ENCODE measurements around the gene TMEM130.
A peak's percentile ranks its signal among the peaks of the same experiment; 100 is the strongest.
"Not testable (repeated sequence)": the region's sequence is repeated elsewhere in the genome, so short reads cannot be mapped to it uniquely, and the experiment has no call there.

The TMEM130 gene

DNA sequence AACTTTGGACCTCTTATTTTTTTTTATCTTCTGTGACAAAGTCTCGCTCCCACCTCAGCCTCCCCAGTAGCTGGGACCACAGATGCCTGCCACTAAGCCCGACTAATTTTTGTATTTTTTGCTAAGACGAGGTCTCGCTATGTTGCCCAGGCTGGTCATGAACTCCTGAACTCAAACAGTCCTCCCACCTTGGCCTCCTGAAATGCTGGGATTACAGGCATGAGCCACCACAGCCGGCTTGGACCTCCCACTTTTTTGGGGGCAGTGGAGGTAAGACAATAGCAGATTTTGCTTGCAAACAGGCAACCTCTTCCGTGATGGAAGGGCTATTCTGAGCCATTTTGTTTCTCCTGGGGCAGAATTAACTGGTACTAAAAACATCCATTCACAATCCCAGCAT lies 7.3 kb upstream of the TMEM130 start:
- no peak for DNase-seq

DNA sequence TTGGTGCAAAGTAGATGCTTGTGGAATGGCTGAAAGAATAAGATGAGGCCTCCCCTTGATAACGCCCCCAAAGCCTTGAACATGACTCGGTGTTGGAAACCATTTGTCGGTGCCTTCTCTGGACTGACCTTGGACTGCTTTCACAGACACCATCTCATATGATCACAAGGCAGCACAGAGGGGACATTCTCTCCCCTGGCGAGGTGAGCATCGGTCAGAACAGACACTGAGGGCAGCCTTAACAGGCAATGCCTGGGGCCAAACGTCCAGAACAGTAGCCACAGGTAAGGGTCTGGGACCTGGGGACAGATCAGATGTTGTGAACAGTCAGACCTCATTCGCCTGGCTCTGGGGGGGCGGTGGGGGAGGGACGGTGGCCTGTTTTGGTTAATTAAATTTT lies 5.7 kb upstream of the TMEM130 start:
- DNase-seq, result no peak

DNA sequence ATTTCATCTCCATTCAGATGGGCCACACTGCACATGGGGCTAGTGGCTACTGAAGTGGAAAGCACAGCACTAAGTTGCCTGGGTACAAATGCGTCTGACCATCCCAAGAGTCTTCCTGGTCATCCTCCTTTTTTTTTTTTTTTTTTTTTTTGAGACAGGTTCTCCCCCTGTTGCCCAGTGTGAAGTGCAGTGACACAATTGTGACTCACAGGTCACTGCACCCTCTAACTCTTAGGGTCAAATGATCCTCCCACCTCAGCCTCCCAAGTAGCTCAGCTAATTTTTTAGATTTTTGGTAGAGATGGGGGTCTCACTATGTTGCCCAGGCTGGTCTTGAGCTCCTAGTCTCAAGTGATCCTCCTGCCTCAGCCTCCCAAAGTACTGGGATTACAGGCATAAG lies 5.1 kb upstream of the TMEM130 start:
- DNase-seq, result no peak

DNA sequence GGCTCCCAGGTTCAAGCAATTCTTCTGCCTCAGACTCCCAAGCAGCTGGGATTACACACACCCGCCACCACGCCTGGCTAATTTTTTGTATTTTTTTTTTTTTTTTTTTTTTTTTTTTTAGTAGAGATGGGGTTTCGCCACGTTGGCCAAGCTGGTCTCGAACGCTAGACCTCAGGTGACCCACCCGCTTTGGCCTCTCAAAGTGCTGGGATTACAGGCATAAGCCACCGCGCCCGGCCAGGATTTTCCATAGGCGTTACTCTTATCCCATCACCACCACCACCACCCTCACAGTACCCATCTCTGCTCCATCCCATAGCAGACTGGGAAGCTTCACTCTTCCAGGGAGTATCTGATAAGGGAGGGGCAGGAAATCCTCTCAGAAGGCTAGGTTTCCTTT lies 3.8 kb upstream of the TMEM130 start:
- not testable (repeated sequence) for DNase-seq

DNA sequence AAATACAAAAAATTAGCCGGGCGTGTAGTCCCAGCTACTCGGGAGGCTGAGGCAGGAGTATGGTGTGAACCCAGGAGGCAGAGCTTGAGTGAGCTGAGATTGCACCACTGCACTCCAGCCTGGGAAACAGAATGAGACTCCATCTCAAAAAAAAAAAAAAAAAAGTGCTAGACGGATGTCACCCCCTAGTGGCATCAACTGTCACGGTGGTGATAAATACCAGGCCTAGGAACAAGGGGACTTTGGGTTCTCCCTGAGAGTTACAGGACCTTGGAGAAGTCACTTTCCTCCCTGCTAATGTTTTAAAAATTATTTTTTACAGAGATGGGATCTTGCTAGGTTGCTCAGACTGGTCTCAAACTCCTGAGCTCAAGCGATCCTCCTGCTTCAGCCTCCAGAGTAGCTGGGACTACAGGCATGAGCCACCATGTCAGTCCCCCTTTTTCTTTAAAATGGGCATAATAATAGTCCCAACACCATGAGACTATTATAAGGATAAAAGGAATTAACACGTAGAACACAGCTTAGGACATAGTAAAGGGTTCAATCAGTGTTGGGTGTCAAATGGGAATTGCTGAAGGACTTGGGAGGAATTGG lies 2.6 kb upstream of the TMEM130 start:
- DNase-seq, result no peak

DNA sequence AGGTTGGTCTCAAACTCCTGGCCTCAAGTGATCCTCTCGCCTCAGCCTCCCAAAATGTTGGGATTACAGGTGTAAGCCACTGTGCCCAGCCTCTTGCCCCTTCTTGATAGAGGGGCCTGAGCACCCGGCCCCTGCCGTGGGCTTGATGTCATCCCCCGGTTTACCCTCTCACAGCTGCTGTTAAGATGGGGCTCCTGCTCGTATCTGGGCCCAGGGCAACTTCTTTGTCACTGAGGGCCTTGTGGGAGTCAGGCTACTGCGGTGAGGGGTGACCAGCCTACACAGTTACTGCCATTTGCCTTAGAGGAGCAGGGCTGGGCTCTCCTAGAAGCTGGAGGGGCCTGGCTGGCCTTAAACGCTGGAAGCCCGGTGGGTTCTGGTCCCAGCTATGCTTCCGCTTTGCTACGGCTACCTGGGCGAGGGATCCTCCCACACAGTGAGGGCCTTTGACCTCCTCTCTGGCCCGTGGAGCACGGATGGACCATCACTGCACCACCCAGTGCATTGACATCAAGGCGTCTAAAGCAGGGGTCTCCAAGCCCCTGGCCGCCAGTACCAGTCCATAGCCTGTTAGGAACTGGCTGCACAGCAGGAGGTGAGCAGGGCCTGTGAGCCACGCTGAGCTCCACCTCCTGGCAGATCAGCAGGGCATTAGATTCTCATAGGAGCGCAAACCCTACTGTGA lies 1.1 kb upstream of the TMEM130 start:
- DNase-seq, result no peak

DNA sequence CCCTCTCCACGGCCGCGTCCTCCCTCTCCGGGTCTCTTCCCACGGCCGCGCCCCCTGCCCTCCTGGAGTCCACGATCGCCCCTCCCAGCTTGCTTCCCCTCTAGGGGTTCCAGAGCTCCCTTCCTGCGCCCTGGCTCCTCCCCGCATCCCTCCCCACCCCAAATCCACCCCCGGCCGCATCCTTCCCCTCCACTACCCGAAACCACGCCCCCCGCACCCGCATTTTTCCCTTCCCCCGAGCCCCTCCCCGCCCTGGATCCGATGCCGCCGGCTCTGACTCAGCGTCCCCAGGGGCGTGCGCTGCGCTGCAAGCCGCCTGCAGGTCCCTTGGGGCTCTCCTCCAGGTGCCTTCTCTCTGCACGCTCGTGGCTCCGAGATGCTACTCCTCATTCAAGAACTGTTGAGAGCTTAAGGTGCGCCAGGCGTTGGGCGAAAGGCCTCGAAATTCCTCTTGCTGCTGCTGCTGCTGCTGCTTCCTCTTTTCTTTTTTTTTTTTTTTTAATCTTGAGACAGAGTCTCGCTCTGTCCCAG lies 372 bp upstream of the TMEM130 start:
- DNase-seq, result peak; percentile 76 to 82

DNA sequence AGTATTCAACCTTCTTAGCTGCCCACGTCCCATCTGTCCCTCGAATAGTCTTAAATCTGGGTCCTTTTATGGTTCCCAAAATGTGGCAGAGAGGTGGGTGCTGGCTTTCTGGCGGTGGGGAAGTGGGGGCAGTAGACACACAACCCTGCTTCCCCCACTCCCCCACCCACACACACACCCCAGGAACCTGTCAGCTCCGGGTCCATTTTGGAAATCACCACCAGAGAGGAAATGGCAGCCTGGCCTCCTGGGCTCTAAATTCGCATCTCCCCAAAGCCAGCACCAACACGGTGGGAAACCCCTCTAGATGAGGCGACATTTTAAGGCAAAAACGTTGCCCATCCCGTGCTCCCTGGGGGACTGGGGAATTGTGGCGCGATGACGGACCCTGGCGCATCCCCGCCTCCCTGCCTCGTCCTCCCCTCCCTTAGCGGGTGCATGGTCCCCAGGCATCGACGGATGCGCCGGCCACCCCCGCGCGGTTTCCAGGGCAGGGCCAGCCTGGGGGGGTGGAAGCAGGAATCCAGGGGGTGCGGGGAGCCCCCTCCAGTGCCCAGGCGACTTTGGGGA lies 702 bp downstream of the TMEM130 start:
- no peak for DNase-seq

DNA sequence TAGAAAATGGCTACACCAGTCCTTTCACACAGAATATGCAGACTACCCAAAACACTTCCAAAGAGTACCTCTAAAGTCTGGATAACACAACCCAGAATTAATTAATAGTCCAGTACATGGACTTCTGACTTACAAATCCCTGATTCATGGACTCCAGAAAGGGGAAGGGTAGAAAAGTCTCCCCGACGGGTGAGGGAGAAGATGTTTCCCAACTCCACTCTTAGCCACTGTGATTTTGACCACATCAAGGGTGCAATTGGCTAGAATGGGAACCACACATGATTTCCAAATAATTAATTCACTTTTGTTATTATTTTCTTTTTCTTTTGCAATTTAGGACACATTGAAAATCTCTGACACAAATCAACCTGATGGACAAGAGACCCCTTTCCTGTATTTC lies 1.4 kb downstream of the TMEM130 start:
- DNase-seq, result no peak

DNA sequence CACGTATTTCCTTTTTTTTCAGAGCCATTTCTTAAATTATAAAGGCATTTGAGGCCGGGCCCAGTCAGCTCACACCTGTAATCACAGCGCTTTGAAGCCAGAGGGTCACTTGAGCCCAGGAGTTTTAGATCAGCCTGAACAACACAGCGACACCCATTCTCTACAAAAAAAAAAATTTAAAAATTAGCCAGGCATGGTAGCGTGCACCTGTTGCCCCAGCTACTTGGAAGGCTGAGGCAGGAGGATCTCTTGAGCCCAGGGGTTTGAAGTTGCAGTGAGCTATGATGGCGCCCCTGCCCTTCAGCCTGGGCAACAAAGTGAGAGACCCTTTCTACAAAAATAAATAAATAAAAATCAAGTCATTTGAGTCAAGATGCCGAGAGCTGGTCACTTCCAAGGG lies 3.0 kb downstream of the TMEM130 start:
- DNase-seq, result no peak

DNA sequence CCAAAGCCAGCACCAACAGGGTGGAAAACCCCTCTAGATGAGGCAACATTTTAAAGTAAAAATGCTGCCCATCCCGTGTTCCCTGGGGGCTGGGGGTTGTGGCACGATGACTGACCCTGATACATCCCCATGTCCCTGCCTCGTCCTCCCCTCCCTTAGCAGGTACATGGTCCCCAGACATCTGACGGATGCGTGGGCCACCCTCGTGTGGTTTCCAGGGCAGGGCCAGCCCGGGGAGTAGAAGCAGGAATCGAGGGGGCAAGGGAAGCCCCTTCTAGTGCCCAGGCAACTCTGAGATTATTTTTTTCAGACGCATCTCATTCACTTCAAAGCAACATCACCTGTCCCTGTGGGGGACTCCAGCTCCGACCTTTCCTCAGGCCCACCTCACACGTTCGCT lies 3.5 kb downstream of the TMEM130 start:
- no peak for DNase-seq

DNA sequence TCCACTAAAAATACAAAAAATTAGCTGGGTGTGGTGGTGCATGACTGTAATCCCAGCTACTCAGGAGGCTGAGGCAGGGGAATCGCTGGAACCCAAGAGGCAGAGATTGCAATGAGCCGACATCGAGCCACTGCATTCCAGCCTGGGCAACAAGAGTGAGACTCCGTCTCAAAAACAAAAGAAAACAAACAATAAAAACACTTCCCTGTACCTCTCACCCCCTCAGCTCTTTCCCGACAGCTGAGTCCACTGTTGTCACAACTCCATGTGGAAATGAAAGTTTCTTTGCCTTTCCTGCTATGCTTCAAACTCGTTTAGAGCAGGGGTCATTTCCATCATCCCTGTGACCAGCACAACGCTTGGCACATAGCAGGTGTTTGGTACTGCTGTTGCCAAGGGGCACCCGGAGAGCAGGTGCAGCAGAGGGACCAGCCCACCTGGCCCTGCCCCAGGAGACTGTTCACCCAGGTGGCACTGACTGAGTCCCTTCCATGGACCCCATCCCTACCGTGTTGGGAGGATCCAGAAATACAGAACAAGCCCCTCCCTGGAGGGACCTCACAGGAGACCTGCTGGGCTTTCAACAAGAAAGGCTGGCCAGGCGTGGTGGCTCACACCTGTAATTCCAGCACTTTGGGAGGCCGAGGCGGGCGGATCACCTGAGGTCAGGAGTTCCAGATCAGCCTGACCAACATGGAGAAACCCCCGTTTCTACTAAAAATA lies 4.9 kb downstream of the TMEM130 start:
- no peak for DNase-seq

DNA sequence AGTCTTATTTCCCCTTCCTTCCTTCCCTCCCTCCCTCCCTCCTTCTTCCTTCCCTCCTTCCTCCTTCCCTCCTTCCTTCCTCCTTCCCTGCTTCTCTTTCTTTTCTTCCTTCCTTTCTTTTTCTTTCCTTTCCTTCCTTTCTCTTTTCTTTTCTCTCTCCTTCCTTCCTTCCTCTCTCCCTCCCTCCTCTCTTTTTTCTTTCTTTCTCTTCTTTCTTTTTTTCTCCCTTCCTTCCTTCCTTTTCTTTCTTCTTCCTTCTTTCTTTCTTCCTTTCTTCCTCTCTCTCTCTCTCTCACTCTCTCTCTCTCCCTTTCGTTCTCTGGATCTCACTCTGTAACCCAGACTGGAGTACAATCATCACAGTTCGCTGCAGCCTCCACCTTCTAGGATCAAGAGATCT lies 6.2 kb downstream of the TMEM130 start:
- DNase-seq, result no peak

DNA sequence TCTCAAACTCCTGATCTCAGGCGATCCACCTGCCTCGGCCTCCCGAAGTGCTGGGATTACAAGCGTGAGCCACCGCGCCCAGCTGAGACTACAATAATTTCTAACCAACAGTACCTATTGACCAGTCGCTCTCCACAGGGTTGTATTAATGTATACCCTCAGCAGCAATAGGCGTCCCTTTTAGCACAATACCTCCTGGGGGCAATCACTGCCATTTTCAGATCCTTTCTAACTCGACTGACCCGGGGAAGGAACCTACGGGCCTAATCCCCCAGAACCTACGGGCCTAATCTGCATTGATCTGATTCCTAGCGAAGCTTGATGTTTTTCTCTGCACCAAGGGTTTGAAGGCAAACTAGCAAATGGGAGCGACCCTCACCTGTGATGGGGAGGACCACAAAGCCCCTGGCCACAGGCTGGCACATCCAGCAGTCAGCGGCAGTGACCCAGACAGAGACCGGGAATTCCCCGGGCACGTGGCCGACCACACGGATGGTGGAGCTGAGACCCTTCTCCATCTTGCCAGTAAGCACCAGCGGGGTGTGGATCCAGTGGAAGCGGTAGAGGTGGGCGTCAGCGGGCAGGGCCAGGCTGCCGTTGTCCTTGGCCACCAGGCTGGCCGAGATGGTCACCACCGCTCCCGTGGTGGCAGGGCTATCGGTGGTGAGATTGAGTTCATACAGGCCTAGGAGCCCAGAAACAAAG lies 6.9 kb downstream of the TMEM130 start:
- DNase-seq, result no peak

DNA sequence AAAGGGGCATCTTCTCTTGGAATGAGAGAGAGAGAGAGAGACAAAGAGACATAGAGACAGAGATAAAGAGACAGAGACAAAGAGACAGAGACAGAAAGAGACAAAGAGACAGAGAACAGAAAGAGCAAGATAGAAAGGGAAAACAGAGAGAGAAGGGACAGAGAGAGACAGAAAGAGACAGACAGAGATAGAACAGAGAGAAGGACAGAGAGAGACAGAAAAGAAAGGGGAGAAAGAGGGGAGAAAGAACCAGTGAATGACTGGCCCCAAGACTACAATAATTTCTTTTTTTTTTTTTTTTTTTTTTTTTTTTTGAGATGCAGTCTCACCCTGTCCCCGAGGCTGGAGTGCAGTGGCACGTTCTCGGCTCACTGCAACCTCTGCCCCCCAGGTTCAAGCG lies 7.6 kb downstream of the TMEM130 start:
- no peak for DNase-seq

DNA sequence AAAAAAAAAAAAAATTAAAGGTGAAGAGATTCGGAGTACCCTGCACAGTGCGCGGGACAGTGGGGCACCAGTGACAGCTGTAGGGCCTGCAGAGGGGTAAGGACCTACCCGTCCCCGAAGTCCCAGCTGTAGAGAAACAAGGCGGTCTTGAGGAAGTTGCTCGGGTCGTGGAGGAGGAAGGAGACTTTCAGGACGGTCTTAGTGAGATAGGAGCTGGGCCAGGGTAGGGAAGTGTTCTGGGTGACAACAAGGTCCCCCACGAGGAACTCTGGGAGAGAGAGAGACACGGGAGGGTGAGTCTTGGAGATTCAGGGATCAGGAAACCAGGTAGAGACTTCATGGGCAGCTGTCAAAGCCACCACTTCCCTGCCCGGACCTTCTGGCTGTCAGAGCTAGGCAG lies 9.7 kb downstream of the TMEM130 start:
- no peak for DNase-seq

DNA sequence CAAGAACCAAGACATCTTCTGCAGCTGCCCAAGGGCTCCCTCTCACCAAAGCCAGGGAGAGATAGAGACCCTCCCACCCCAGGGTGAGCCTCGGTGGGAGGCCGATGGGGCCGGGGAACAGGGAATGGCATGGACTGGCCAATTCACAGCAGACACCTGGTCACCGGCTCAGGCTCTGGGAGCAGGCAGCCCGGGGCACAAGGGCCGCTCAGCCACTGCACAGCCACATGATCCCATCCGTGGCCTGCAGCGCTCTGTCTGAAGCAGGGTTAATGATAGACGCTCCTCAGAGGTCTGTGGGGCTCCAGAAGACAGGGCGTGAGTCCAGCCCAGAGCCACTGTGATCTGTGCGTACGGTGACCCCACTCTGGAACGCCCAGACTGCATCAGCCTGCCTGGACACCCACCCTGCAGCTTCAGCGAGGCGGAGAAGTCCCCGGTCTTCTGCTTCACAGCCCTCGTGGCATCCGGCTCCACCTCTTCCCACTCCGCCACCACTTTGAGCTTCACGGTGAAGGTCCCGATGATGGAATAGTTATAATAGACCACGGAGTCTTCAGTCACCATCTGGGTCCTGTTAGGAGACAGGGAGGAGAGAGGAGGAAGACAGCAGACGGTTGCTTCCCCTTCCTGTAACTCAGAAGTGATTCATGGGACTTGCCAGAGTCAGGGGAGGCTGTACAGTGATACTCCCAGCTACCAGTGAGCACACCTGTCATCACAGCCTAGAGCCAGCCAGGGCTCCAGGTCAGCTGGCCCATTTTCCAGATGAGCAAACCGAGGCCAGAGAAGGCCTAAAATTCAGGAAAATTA lies 14.0 kb downstream of the TMEM130 start:
- no peak for DNase-seq

DNA sequence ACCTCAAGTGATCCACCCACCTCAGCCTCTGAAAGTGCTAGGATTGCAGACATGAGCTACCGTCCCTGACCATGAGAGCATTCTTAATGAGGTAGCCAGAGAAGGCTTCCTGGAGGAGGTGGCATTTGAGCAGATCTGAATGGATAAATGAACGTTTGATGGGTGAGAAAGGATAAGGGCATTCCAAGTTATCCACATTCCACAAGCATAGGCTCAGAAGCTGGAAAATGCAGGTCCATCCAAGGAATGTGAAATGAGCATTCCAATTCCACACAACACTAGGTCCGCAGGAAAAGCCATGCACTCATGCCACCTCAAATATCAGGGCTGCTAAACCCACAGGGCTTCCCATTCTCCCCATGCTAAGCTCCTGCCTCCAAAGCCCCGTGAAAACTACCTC lies 17.0 kb downstream of the TMEM130 start:
- no peak for DNase-seq

DNA sequence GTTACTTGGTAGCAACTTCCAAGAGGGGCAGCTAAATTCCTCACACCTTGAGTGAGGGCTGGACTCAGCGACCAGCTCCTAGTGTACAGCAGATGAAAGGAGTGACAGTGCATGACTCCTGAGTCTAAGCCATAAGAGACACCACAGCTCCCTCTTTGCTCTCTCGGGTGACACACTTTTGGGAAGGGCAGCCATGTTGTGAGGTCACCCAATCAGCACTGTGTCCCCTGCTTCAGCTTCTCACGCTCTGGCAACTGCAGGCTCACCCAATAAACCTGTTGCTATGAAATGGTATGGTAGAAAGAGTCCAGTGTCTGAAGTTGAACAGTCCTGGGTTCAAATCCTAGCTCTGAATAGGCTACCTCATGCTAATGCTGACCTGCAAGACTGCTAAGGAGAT lies 20.9 kb downstream of the TMEM130 start:
- no peak for DNase-seq

DNA sequence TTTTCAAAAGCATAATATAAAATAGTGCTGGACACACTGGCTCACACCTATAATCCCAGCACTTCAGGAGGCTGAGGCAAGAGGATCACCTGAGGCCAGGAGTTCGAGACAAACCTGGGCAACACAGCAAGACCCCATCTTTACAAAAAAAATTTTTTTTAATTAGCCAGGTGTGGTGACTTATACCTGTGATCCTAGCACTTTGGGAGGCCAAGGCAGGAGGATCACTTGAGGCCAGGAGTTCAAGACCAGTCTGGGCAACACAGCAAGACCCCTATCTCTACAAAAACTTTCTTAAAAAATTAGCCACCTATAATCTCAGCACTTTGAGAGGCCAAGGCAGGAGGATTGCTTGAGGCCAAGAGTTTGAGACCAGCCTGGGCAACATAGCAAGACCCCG lies 27.3 kb downstream of the TMEM130 start:
- DNase-seq, result not testable (repeated sequence)

DNA sequence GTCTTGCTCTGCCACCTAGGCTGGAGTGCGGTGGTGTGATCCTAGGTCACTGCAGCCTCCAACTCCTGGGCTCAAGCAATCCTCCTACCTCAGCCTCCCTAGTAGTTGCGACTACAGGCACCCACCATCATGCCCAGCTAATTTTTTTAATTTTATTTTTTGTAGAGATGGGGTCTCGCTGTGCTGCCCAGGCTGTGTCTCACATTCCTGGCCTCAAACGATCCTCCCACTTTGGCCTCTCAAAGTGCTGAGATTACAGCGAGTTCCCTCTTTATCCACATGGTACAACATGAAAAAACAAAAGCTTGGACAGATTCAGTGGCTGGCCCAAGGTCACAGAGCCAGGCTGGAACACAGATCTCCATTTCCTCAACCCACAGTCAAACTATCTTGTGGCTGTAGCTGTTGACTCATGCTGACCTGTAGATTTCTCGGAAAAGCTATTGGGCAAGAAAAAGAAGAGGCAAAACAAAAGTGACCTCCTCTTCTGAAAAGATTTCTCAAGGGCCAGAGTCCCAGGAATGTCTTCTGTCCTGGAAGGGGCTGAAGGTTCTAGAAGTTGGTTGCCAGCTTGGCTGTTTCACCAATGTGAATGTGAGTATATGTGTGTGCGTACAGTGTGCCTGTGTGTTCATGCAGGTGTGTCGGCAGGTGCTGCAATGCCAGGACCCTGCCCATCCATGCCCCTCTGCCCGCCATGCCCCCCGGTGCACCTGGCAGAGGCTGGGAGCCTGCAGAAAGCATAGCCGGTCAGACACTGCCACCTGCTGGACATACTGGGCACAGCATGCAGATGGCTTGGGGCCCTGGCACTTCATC lies 28.4 kb downstream of the TMEM130 start:
- peak; percentile 62 to 67 for DNase-seq
